Panc1 (cell line): ENCODE data around the gene RXFP3. TPM values are rescaled to one million over a fixed set of nuclear protein-coding genes. Genes with fewer than 3 reads are reported as not detected.

Experiments used
- ATAC-seq: fragments of 200-7000 bp; cut with Tn5 transposase; 2 replicates; pipeline ENCODE4 v1.9.1; 2020; ENCODE audit warnings: mild to moderate bottlenecking, moderate library complexity
- BruUV-seq: library from RNA; stranded (reverse); fragments of 400-500 nt; replicated peaks from 2 replicates; lab custom pipeline; 2021; lab: Mats Ljungman, UMichigan
- CTCF ChIA-PET: fragments of 300-600 bp; sonication (Branson Sonifier 250); formaldehyde crosslinking; loops from one replicate; lab custom pipeline; 2022; ENCODE audit warnings: antibody characterized with exemption; lab: Charles Lee
- POLR2A ChIA-PET: fragments of 300-600 bp; sonication (Branson Sonifier 250); formaldehyde crosslinking; loops from one replicate; lab custom pipeline; 2022; ENCODE audit warnings: antibody characterized with exemption; lab: Charles Lee
- DNase-seq: peaks from one replicate; pipeline ENCODE4 v3.0.0-alpha.2; 2010; ENCODE audit warnings: low read depth, low spot score
- H3K27ac ChIP-seq: 2 replicates; pipeline ENCODE4 v1.5.1; 2011; ENCODE audit warnings: mild to moderate bottlenecking, low read length, inconsistent platforms
- H3K27me3 ChIP-seq: fragments of 200-500 bp; sonication (Bioruptor generic); 2 replicates; pipeline ENCODE4 v1.6.0; 2014; ENCODE audit warnings: low read length, inconsistent platforms; ENCODE audit not compliant: control insufficient read depth, insufficient read depth
- H3K36me3 ChIP-seq: fragments of 200-500 bp; sonication (Bioruptor generic); 2 replicates; pipeline ENCODE4 v1.5.1; 2014; ENCODE audit warnings: inconsistent platforms, mild to moderate bottlenecking, low read length, moderate library complexity; ENCODE audit not compliant: control insufficient read depth, insufficient read depth
- H3K4me1 ChIP-seq: 2 replicates; pipeline ENCODE4 v1.5.1; 2011; ENCODE audit warnings: inconsistent platforms, mild to moderate bottlenecking, low read length, moderate library complexity; ENCODE audit not compliant: control insufficient read depth, insufficient read depth
- H3K4me3 ChIP-seq, 2 experiments: 2 replicates each; pipeline ENCODE4 v1.5.1; 2011 to 2012; ENCODE audit warnings: low read depth in 2 of 2, low read length in 2 of 2, mild to moderate bottlenecking in 2 of 2, inconsistent platforms in 1 of 2, moderate library complexity in 1 of 2
- H3K9me3 ChIP-seq: fragments of 200-500 bp; sonication (Bioruptor generic); 2 replicates; pipeline ENCODE4 v1.5.1; 2014; ENCODE audit warnings: low read depth, mild to moderate bottlenecking, inconsistent platforms, low read length, moderate library complexity; ENCODE audit not compliant: control insufficient read depth, insufficient read depth
- CTCF ChIP-seq: fragments of 450-650 bp; IDR thresholded peaks from 2 replicates; pipeline ENCODE4 v1.5.1; 2017; ENCODE audit warnings: mild to moderate bottlenecking
- POLR2AphosphoS5 ChIP-seq: IDR thresholded peaks from 2 replicates; pipeline ENCODE4 v1.6.1; 2012; ENCODE audit warnings: mild to moderate bottlenecking, low read depth, low read length, moderate library complexity
- REST ChIP-seq, 2 experiments: IDR thresholded peaks; 2 replicates each; pipeline ENCODE4 v1.6.1; 2011 to 2012; ENCODE audit warnings: low read depth in 2 of 2, control low read depth in 1 of 2, low read length in 1 of 2, mild to moderate bottlenecking in 1 of 2, moderate library complexity in 1 of 2; ENCODE audit not compliant: insufficient read depth in 1 of 2
- SIN3A ChIP-seq: IDR thresholded peaks from 2 replicates; pipeline ENCODE4 v1.6.1; 2012; ENCODE audit warnings: low read depth, mild to moderate bottlenecking, low read length, moderate library complexity, borderline replicate concordance; ENCODE audit not compliant: insufficient read depth
- TCF7L2 ChIP-seq: IDR thresholded peaks from 2 replicates; pipeline ENCODE4 v1.6.1; 2011; ENCODE audit warnings: mild to moderate bottlenecking, low read depth, low read length, inconsistent platforms
- in situ Hi-C: cut with HindIII; loops from 2 replicates; pipeline ENCODE4 v1.10.0; 2016; ENCODE audit warnings: low sequenced_read_pairs, low pct_unique_long_range_greater_than_20kb
- intact Hi-C: fragments of 100-400 bp; cut with micrococcal nuclease; formaldehyde crosslinking; loops from one replicate; pipeline ENCODE4 v1.10.0; 2022; ENCODE audit not compliant: unreplicated experiment
- total RNA-seq: library from RNA; stranded (reverse); gene quantifications from one replicate; pipeline ENCODE4 v1.2.1, GENCODE V29; 2021; ENCODE audit not compliant: unreplicated experiment

RXFP3 gene
- total RNA-seq, 1 experiment from 2014 or later = not detected

DNA sequence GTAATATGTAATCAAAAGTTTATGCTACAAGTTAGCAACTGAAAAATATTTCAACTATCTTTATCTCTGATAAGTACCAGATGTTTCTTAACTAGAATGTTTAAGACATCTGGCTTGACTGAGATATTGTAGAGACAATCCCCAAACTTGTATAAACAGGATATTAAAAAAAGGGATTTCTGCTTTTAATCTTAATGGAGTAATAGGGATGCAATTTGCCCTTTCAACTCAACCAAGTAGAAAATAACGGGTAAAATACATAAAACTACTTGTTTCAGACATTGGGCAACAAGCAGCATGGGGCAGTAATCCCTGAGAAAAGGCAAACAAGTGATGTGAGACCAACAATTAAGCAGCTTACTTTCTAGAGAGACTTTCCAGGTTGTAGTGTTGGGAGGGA, 35.0 kb upstream of the RXFP3 start:
- Histone ChIP-seq H3K27me3 (no peaks in the 10 kb centered on the region), H3K4me3 (no peak overlapping the region), H3K9me3 (no peaks in the 10 kb centered on the region), H3K4me1 (no peaks in the 10 kb centered on the region), H3K36me3 (no peaks in the 10 kb centered on the region), H3K27ac (no peak overlapping the region)
- intact Hi-C loops (no loop called here), in situ Hi-C loops (no loop called here)
- POLR2A ChIA-PET = no interaction called here
- ATAC-seq (no peak), DNase-seq (no peak)
- CTCF ChIA-PET = no interaction called here
- TF ChIP-seq TCF7L2 (no peak), POLR2AphosphoS5 (no peak), CTCF (no peak), SIN3A (no peak), REST (IDR thresholded peaks at IDR 0.05; ENCODE audit: insufficient read depth in 1 of 2, low read depth in 2 of 2, low read length in 1 of 2) (no peak)
- BruUV-seq = no TSS peak

- POLR2A ChIA-PET = no interaction called here
These were observed 33.1 kb upstream of the RXFP3 start for GRCh38 chr5:33903118-33903517.

More at GRCh38 chr5:33903118-33903517, 33.1 kb upstream of the RXFP3 start:
- Histone ChIP-seq H3K9me3 (no peaks in the 10 kb centered on the region), H3K36me3 (no peaks in the 10 kb centered on the region), H3K27ac (no peak overlapping the region), H3K27me3 (no peaks in the 10 kb centered on the region), H3K4me3 (no peak overlapping the region), H3K4me1 (no peaks in the 10 kb centered on the region)
- CTCF ChIA-PET = no interaction called here
- intact Hi-C loops (no loop called here), in situ Hi-C loops (no loop called here)
- no TSS peak for BruUV-seq
- TF ChIP-seq POLR2AphosphoS5 = no peak
- no peak for TF ChIP-seq CTCF
- no peak for TF ChIP-seq TCF7L2
- TF ChIP-seq SIN3A = no peak
- TF ChIP-seq REST (IDR thresholded peaks at IDR 0.05; ENCODE audit: insufficient read depth in 1 of 2, low read depth in 2 of 2, low read length in 1 of 2) = no peak
- DNase-seq (no peak), ATAC-seq (no peak)
